K562 (cell line): Measurements from ENCODE around the gene VWA8.

Experiments used
- CC2D1A ChIP-seq: fragments of 450-650 bp; IDR thresholded peaks from 2 replicates; pipeline ENCODE4 v1.6.1; 2017; ENCODE audit warnings: mild to moderate bottlenecking
- DNMT1 ChIP-seq: fragments of 450-650 bp; IDR thresholded peaks from 2 replicates; pipeline ENCODE4 v1.6.1; 2016; ENCODE audit warnings: antibody characterized with exemption, mild to moderate bottlenecking
- EP300 ChIP-seq: IDR thresholded peaks from 2 replicates; pipeline ENCODE4 v1.6.1; 2012; ENCODE audit warnings: low read length, improper control_type of control experiment
- HDGF ChIP-seq: fragments of 450-650 bp; IDR thresholded peaks from 2 replicates; pipeline ENCODE4 v1.6.1; 2016
- MAFF ChIP-seq: IDR thresholded peaks from 2 replicates; pipeline ENCODE4 v1.6.1; 2012; ENCODE audit warnings: low read length, improper control_type of control experiment
- TAF1 ChIP-seq: IDR thresholded peaks from 2 replicates; pipeline ENCODE4 v1.6.1; 2011; ENCODE audit warnings: mild to moderate bottlenecking, low read length, moderate library complexity; ENCODE audit not compliant: insufficient read depth, control insufficient read depth, severe bottlenecking; ENCODE audit errors: extremely low read depth
- TF ChIP-seq, protein P1 (sequence below): fragments of 450-650 bp; IDR thresholded peaks from 2 replicates; pipeline ENCODE4 v1.6.1; 2016; ENCODE audit warnings: mild to moderate bottlenecking, moderate library complexity
- TF ChIP-seq, protein P2 (sequence below), 3 experiments: IDR thresholded peaks in 2 of 3; conservative IDR thresholded peaks in 1 of 3; 2 replicates each; pipeline ENCODE4 v1.5.1; 2011 to 2012; ENCODE audit warnings: low read length in 3 of 3, mild to moderate bottlenecking in 3 of 3, control low read depth in 2 of 3, improper control_type of control experiment in 1 of 3, inconsistent platforms in 1 of 3, low read depth in 1 of 3, mixed read lengths in 1 of 3, moderate library complexity in 1 of 3; ENCODE audit not compliant: insufficient read depth in 2 of 3
- TF ChIP-seq, protein P3 (sequence below), 2 experiments: fragments of 450-650 bp; IDR thresholded peaks; 2 replicates each; pipeline ENCODE4 v1.6.1; 2016

DNA sequence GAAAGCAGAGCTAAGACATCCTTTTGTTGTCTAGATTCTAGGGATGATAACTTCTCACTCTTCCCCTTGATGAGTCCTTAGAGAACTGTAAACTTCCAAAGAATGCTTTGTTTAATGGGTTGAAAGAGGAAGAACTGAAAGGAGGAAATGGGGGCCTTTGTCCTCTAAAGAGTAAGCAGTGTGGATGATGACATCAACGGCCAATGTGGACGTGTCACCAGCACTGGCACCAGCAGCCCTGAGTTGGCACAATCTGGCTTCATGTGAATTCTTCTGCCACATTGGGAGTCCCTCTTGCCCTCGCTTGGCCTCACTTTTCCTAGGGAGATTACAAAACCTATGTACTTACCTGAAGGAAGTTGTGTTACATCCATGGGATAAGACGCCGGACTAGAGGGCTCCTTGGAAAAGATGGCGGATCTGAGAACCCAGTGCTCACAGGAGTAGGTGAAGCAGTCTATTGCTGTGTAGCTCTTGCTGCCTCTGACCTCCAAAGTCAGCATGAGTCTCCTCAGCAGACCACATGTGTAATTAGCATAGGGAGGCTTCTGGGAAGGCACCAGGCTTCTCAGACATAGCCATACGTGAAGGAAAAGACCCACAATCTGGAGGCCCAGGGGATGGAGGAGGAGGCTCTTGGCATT lies 440.8 kb downstream of the VWA8 start:
- TF ChIP-seq CC2D1A = no peak
- TF ChIP-seq, protein P1, sequence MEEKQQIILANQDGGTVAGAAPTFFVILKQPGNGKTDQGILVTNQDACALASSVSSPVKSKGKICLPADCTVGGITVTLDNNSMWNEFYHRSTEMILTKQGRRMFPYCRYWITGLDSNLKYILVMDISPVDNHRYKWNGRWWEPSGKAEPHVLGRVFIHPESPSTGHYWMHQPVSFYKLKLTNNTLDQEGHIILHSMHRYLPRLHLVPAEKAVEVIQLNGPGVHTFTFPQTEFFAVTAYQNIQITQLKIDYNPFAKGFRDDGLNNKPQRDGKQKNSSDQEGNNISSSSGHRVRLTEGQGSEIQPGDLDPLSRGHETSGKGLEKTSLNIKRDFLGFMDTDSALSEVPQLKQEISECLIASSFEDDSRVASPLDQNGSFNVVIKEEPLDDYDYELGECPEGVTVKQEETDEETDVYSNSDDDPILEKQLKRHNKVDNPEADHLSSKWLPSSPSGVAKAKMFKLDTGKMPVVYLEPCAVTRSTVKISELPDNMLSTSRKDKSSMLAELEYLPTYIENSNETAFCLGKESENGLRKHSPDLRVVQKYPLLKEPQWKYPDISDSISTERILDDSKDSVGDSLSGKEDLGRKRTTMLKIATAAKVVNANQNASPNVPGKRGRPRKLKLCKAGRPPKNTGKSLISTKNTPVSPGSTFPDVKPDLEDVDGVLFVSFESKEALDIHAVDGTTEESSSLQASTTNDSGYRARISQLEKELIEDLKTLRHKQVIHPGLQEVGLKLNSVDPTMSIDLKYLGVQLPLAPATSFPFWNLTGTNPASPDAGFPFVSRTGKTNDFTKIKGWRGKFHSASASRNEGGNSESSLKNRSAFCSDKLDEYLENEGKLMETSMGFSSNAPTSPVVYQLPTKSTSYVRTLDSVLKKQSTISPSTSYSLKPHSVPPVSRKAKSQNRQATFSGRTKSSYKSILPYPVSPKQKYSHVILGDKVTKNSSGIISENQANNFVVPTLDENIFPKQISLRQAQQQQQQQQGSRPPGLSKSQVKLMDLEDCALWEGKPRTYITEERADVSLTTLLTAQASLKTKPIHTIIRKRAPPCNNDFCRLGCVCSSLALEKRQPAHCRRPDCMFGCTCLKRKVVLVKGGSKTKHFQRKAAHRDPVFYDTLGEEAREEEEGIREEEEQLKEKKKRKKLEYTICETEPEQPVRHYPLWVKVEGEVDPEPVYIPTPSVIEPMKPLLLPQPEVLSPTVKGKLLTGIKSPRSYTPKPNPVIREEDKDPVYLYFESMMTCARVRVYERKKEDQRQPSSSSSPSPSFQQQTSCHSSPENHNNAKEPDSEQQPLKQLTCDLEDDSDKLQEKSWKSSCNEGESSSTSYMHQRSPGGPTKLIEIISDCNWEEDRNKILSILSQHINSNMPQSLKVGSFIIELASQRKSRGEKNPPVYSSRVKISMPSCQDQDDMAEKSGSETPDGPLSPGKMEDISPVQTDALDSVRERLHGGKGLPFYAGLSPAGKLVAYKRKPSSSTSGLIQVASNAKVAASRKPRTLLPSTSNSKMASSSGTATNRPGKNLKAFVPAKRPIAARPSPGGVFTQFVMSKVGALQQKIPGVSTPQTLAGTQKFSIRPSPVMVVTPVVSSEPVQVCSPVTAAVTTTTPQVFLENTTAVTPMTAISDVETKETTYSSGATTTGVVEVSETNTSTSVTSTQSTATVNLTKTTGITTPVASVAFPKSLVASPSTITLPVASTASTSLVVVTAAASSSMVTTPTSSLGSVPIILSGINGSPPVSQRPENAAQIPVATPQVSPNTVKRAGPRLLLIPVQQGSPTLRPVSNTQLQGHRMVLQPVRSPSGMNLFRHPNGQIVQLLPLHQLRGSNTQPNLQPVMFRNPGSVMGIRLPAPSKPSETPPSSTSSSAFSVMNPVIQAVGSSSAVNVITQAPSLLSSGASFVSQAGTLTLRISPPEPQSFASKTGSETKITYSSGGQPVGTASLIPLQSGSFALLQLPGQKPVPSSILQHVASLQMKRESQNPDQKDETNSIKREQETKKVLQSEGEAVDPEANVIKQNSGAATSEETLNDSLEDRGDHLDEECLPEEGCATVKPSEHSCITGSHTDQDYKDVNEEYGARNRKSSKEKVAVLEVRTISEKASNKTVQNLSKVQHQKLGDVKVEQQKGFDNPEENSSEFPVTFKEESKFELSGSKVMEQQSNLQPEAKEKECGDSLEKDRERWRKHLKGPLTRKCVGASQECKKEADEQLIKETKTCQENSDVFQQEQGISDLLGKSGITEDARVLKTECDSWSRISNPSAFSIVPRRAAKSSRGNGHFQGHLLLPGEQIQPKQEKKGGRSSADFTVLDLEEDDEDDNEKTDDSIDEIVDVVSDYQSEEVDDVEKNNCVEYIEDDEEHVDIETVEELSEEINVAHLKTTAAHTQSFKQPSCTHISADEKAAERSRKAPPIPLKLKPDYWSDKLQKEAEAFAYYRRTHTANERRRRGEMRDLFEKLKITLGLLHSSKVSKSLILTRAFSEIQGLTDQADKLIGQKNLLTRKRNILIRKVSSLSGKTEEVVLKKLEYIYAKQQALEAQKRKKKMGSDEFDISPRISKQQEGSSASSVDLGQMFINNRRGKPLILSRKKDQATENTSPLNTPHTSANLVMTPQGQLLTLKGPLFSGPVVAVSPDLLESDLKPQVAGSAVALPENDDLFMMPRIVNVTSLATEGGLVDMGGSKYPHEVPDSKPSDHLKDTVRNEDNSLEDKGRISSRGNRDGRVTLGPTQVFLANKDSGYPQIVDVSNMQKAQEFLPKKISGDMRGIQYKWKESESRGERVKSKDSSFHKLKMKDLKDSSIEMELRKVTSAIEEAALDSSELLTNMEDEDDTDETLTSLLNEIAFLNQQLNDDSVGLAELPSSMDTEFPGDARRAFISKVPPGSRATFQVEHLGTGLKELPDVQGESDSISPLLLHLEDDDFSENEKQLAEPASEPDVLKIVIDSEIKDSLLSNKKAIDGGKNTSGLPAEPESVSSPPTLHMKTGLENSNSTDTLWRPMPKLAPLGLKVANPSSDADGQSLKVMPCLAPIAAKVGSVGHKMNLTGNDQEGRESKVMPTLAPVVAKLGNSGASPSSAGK = no peak
- TF ChIP-seq TAF1 = no peak
- TF ChIP-seq EP300 = no peak
- TF ChIP-seq HDGF = no peak
- TF ChIP-seq, protein P2, sequence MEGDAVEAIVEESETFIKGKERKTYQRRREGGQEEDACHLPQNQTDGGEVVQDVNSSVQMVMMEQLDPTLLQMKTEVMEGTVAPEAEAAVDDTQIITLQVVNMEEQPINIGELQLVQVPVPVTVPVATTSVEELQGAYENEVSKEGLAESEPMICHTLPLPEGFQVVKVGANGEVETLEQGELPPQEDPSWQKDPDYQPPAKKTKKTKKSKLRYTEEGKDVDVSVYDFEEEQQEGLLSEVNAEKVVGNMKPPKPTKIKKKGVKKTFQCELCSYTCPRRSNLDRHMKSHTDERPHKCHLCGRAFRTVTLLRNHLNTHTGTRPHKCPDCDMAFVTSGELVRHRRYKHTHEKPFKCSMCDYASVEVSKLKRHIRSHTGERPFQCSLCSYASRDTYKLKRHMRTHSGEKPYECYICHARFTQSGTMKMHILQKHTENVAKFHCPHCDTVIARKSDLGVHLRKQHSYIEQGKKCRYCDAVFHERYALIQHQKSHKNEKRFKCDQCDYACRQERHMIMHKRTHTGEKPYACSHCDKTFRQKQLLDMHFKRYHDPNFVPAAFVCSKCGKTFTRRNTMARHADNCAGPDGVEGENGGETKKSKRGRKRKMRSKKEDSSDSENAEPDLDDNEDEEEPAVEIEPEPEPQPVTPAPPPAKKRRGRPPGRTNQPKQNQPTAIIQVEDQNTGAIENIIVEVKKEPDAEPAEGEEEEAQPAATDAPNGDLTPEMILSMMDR (IDR thresholded peaks at IDR 0.05 in 2 of 3, conservative IDR thresholded peaks at IDR 0.05 in 1 of 3; ENCODE audit: insufficient read depth in 2 of 3, low read depth in 1 of 3, low read length in 3 of 3) = no peak
- TF ChIP-seq, protein P3, sequence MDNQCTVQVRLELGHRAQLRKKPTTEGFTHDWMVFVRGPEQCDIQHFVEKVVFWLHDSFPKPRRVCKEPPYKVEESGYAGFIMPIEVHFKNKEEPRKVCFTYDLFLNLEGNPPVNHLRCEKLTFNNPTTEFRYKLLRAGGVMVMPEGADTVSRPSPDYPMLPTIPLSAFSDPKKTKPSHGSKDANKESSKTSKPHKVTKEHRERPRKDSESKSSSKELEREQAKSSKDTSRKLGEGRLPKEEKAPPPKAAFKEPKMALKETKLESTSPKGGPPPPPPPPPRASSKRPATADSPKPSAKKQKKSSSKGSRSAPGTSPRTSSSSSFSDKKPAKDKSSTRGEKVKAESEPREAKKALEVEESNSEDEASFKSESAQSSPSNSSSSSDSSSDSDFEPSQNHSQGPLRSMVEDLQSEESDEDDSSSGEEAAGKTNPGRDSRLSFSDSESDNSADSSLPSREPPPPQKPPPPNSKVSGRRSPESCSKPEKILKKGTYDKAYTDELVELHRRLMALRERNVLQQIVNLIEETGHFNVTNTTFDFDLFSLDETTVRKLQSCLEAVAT (IDR thresholded peaks at IDR 0.05) = no peak
- TF ChIP-seq MAFF = no peak
- no peak for TF ChIP-seq DNMT1
